Keratinocyte (primary cell): ENCODE data around the gene FNDC4. TPM values are rescaled to one million over a fixed set of nuclear protein-coding genes. Genes with fewer than 3 reads are reported as not detected.

ENCODE experiments used
- DNase-seq: peaks from one replicate; pipeline ENCODE4 v3.0.0-alpha.2; 2011; ENCODE audit warnings: low read depth, missing footprints, low spot score
- FAIRE-seq: peaks from 2 replicates; lab custom pipeline; 2011; peaks lifted over from hg19 to GRCh38; lab: Jason Lieb, UNC
- H2AFZ ChIP-seq: 2 replicates; pipeline ENCODE4 v1.6.0; 2012; ENCODE audit warnings: low read length, control low read depth, inconsistent platforms; ENCODE audit not compliant: control insufficient read depth
- H3K27ac ChIP-seq: 2 replicates; pipeline ENCODE4 v1.5.1; 2011; ENCODE audit warnings: low read length; ENCODE audit not compliant: control insufficient read depth, insufficient read depth
- H3K27me3 ChIP-seq: 3 replicates; pipeline ENCODE4 v1.6.0; 2011; ENCODE audit warnings: low read length; ENCODE audit not compliant: control insufficient read depth, insufficient read depth; ENCODE audit errors: extremely low read depth
- H3K36me3 ChIP-seq, 2 experiments: 2 replicates in 1 of 2; 3 replicates in 1 of 2; pipeline ENCODE4 v1.5.1; 2011; ENCODE audit warnings: low read length in 2 of 2, mild to moderate bottlenecking in 1 of 2; ENCODE audit not compliant: control insufficient read depth in 2 of 2, insufficient read depth in 2 of 2; ENCODE audit errors: extremely low read depth in 1 of 2
- H3K4me1 ChIP-seq: 3 replicates; pipeline ENCODE4 v1.5.1; 2011; ENCODE audit warnings: low read length; ENCODE audit not compliant: control insufficient read depth, insufficient read depth; ENCODE audit errors: extremely low read depth
- H3K4me2 ChIP-seq: 3 replicates; pipeline ENCODE4 v1.6.0; 2011; ENCODE audit warnings: low read depth, low read length; ENCODE audit not compliant: control insufficient read depth, insufficient read depth; ENCODE audit errors: extremely low read depth
- H3K4me3 ChIP-seq, 3 experiments: fragments of 200-600 bp in 1 of 3; sonication (generic) in 1 of 3; 2 replicates in 2 of 3; 3 replicates in 1 of 3; pipeline ENCODE4 v1.5.1; 2011 to 2016; ENCODE audit warnings: low read length in 3 of 3, mild to moderate bottlenecking in 3 of 3, control low read depth in 2 of 3, inconsistent platforms in 1 of 3, low read depth in 1 of 3, mixed read lengths in 1 of 3, mixed run types in 1 of 3, moderate library complexity in 1 of 3; ENCODE audit not compliant: control insufficient read depth in 2 of 3, insufficient read depth in 2 of 3; ENCODE audit errors: extremely low read depth in 1 of 3
- H3K79me2 ChIP-seq: 2 replicates; pipeline ENCODE4 v1.6.0; 2012; ENCODE audit warnings: low read length; ENCODE audit not compliant: control insufficient read depth, insufficient read depth
- H3K9ac ChIP-seq: 3 replicates; pipeline ENCODE4 v1.6.0; 2011; ENCODE audit warnings: low read length; ENCODE audit not compliant: control insufficient read depth, insufficient read depth; ENCODE audit errors: extremely low read depth
- H3K9me1 ChIP-seq: 3 replicates; pipeline ENCODE4 v1.6.0; 2011; ENCODE audit warnings: low read length; ENCODE audit not compliant: control insufficient read depth, insufficient read depth; ENCODE audit errors: extremely low read depth
- H3K9me3 ChIP-seq: 2 replicates; pipeline ENCODE4 v1.5.1; 2012; ENCODE audit warnings: low read depth, low read length; ENCODE audit not compliant: control insufficient read depth
- H4K20me1 ChIP-seq: 3 replicates; pipeline ENCODE4 v1.6.0; 2011; ENCODE audit warnings: low read length; ENCODE audit not compliant: control insufficient read depth, insufficient read depth; ENCODE audit errors: extremely low read depth
- CTCF ChIP-seq, 3 experiments: IDR thresholded peaks in 1 of 3; conservative IDR thresholded peaks in 1 of 3; optimal IDR thresholded peaks in 1 of 3; 2 replicates in 2 of 3; 3 replicates in 1 of 3; pipeline versions ENCODE3 to v1.5.1; 2011; ENCODE audit warnings: low read length in 3 of 3, mild to moderate bottlenecking in 3 of 3, moderate library complexity in 2 of 3, control low read depth in 1 of 3, inconsistent platforms in 1 of 3; ENCODE audit not compliant: insufficient read depth in 2 of 3; ENCODE audit errors: extremely low read depth in 1 of 3
- EZH2 ChIP-seq: IDR thresholded peaks from one replicate; pipeline ENCODE4 v1.6.1; 2012; ENCODE audit warnings: inconsistent platforms, mild to moderate bottlenecking, low read length, moderate library complexity
- dilution Hi-C: fragments of 300-500 bp; cut with MboI; formaldehyde crosslinking; loops from one replicate; pipeline ENCODE4 v1.7.0; 2020; ENCODE audit warnings: low sequenced_read_pairs; ENCODE audit not compliant: extremely low pct_ligation_motif_present
- polyA plus RNA-seq, 5 experiments: library from polyadenylated mRNA; depleted of rRNA in 3 of 5; stranded (reverse) in 3 of 5; stranded (forward) in 1 of 5; unstranded in 1 of 5; fragments of >200 nt; gene quantifications; 1 replicate in 1 of 5; 2 replicates in 3 of 5; 3 replicates in 1 of 5; pipeline versions ENCODE4 v1.2.1 to v1.2.3, GENCODE V29; 2011 to 2012; ENCODE audit warnings: missing spikeins in 2 of 5, low read depth in 1 of 5, low replicate concordance in 1 of 5

The FNDC4 gene
- polyA plus RNA-seq, 1 donor (not counting 4 experiments of a cell fraction or from before 2014, with no cell fraction given): 6.3 TPM

GRCh38 chr2:27518113-27518781 is 23.2 kb upstream of the FNDC4 start:
- no peak overlapping the region for H3K27ac ChIP-seq
- no peaks in the 10 kb centered on the region for H4K20me1 ChIP-seq
- TF ChIP-seq EZH2 (no peak), CTCF (optimal IDR thresholded peaks at IDR 0.05 in 1 of 3, IDR thresholded peaks at IDR 0.05 in 1 of 3, conservative IDR thresholded peaks at IDR 0.05 in 1 of 3; ENCODE audit: extremely low read depth in 1 of 3, insufficient read depth in 2 of 3, low read length in 3 of 3) (no peak)
- no peak overlapping the region for H3K9ac ChIP-seq
- no peak overlapping the region for H2AFZ ChIP-seq
- no peaks in the 10 kb centered on the region for H3K79me2 ChIP-seq
- H3K9me3 ChIP-seq: no peaks in the 10 kb centered on the region
- no peak overlapping the region for H3K4me3 ChIP-seq
- no peaks in the 10 kb centered on the region for H3K4me1 ChIP-seq
- no peak for FAIRE-seq
- no peaks in the 10 kb centered on the region for H3K9me1 ChIP-seq
- no peaks in the 10 kb centered on the region for H3K27me3 ChIP-seq
- dilution Hi-C loops: no loop called here
- no peak overlapping the region for H3K4me2 ChIP-seq
- DNase-seq: no peak
- H3K36me3 ChIP-seq: no peaks in the 10 kb centered on the region

GRCh38 chr2:27509326-27509725 is 14.3 kb upstream of the FNDC4 start:
- no peak overlapping the region for H3K27ac ChIP-seq

More at GRCh38 chr2:27509326-27509725, 14.3 kb upstream of the FNDC4 start:
- no peak overlapping the region for H2AFZ ChIP-seq
- dilution Hi-C loops: no loop called here
- H3K9me3 ChIP-seq: no peaks in the 10 kb centered on the region
- H3K36me3 ChIP-seq: no peaks in the 10 kb centered on the region
- TF ChIP-seq EZH2 (no peak), CTCF (optimal IDR thresholded peaks at IDR 0.05 in 1 of 3, IDR thresholded peaks at IDR 0.05 in 1 of 3, conservative IDR thresholded peaks at IDR 0.05 in 1 of 3; ENCODE audit: extremely low read depth in 1 of 3, insufficient read depth in 2 of 3, low read length in 3 of 3) (no peak)
- H3K79me2 ChIP-seq: no peaks in the 10 kb centered on the region
- no peaks in the 10 kb centered on the region for H4K20me1 ChIP-seq
- H3K9me1 ChIP-seq: no peaks in the 10 kb centered on the region
- no peaks in the 10 kb centered on the region for H3K27me3 ChIP-seq
- no peak for FAIRE-seq
- no peak for DNase-seq
- no peak overlapping the region for H3K9ac ChIP-seq
- no peak overlapping the region for H3K4me3 ChIP-seq
- H3K4me1 ChIP-seq: no peaks in the 10 kb centered on the region
- no peak overlapping the region for H3K4me2 ChIP-seq
